ENCODE results near the gene UNG. TPM values are rescaled to one million over a fixed set of nuclear protein-coding genes. Genes with fewer than 3 reads are reported as not detected.

UNG gene
- total and polyA plus RNA-seq, 9 of the 15 experiments (the other 6 are each of a cell fraction or from before 2014, with no cell fraction given): 8.4 to 59.8 (median 41.0) TPM

DNA sequence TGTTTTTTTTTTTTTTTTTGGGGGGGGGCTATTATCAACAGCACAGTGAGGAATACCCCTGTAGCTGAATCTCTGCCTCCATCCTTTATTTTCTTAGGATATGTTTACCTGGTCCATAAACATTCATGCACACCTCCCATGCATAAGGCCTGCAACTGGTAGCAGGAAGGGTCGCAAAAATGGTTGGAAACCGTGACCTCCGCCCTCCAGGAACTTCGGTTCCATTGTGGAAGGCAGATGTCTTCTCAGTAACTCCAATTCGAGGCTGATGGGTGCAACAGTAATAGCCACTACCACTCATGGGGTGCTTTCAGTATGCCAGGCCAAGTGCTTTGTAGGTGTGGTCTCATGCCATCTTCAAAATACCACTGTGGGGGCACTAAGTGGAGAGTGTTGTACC, 59.2 kb downstream of the UNG start:
- in situ Hi-C loops (cut with MboI): no loop called here
- peaks cover 8 to 16% of the 10 kb centered on the region in 2 experiments; a peak in 4 of 5 replicates for H3K4me1 ChIP-seq (replicated peaks in 1 of 2; ENCODE audit: control insufficient read depth in 2 of 2, insufficient read depth in 2 of 2, low read length in 2 of 2)

More for the DNA sequence above, 59.2 kb downstream of the UNG start:
- Histone ChIP-seq H3K27ac (ENCODE audit: extremely low read depth, low read depth, low read length) (no peak overlapping the region), H3K79me2 (ENCODE audit: control insufficient read depth, insufficient read depth, low read length) (no peaks in the 10 kb centered on the region), H2AFZ (ENCODE audit: low read depth, low read length) (no peak overlapping the region), H3K9me3 (replicated peaks; ENCODE audit: control insufficient read depth, insufficient read depth, low read depth, low read length) (no peaks in the 10 kb centered on the region), H3K4me3 (no peak overlapping the region), H3K9me1 (ENCODE audit: control insufficient read depth, insufficient read depth, low read length) (no peaks in the 10 kb centered on the region), H4K20me1 (replicated peaks; ENCODE audit: control insufficient read depth, insufficient read depth, low read length) (no peaks in the 10 kb centered on the region), H3K9ac (ENCODE audit: insufficient read depth in 1 of 2, low read depth in 2 of 2, low read length in 2 of 2) (no peak overlapping the region), H3K4me2 (ENCODE audit: insufficient read depth, low read length) (no peak overlapping the region), H3K36me3 (ENCODE audit: control insufficient read depth, insufficient read depth, low read length) (no peaks in the 10 kb centered on the region), H3K27me3 (ENCODE audit: control insufficient read depth in 2 of 2, insufficient read depth in 2 of 2, low read length in 2 of 2) (peaks cover 12 to 33% of the 10 kb centered on the region in 2 experiments; a peak in 4 of 5 replicates)
- BruUV-seq (replicated peaks): no TSS peak
- DNase-seq (ENCODE audit: extremely low read depth in 1 of 4, low spot score in 3 of 4) (no peak), FAIRE-seq (no peak), ATAC-seq (no peak)
- CTCF ChIA-PET (ENCODE audit: low intra/inter-chr PET ratio): no interaction called here
- intact Hi-C loops (cut with micrococcal nuclease): no loop called here
- 13% methylated on average over 5 of the region's 5 CpGs for WGBS (ENCODE audit: insufficient coverage, low coverage, missing lambda C conversion rate)
- POLR2A ChIA-PET: no interaction called here
- TF ChIP-seq NBN (IDR thresholded peaks at IDR 0.05; ENCODE audit: low read depth) (no peak), BMI1 (IDR thresholded peaks at IDR 0.05; ENCODE audit: low read length) (no peak), ARID1B (IDR thresholded peaks at IDR 0.05) (no peak), NRF1 (conservative IDR thresholded peaks at IDR 0.05 in 1 of 2, IDR thresholded peaks at IDR 0.05 in 1 of 2) (no peak), MYBL2 (IDR thresholded peaks at IDR 0.05; ENCODE audit: low read depth) (no peak), MYBL2 (CRISPR knock-in tag; IDR thresholded peaks at IDR 0.05; ENCODE audit: borderline replicate concordance) (no peak), MCM7 (IDR thresholded peaks at IDR 0.05) (no peak), ZNF41 (CRISPR knock-in tag; conservative IDR thresholded peaks at IDR 0.05) (no peak), ZMIZ1 (IDR thresholded peaks at IDR 0.05; ENCODE audit: low read depth in 2 of 2, low read length in 2 of 2) (no peak), NR0B1 (IDR thresholded peaks at IDR 0.05; ENCODE audit: partially characterized antibody) (no peak)

Data from K562 (cell line).